OCI-LY7 (cell line): Measurements from ENCODE around the gene GLP1R. TPM values are rescaled to one million over a fixed set of nuclear protein-coding genes. Genes with fewer than 3 reads are reported as not detected.
A peak's percentile ranks its signal among the peaks of the same experiment; 100 is the strongest.

Source experiments
- BruUV-seq: library from RNA; stranded (reverse); fragments of 400-500 nt; replicated peaks from 2 replicates; lab custom pipeline; 2021; lab: Mats Ljungman, UMichigan
- CTCF ChIA-PET: fragments of 300-600 bp; sonication (Branson Sonifier 250); formaldehyde crosslinking; loops from one replicate; lab custom pipeline; 2022; ENCODE audit warnings: antibody characterized with exemption; ENCODE audit not compliant: unreplicated experiment; lab: Charles Lee
- POLR2A ChIA-PET: fragments of 300-600 bp; sonication (Branson Sonifier 250); formaldehyde crosslinking; loops from one replicate; lab custom pipeline; 2022; ENCODE audit warnings: antibody characterized with exemption; lab: Charles Lee
- DNase-seq: peaks from one replicate; pipeline ENCODE4 v3.0.0-alpha.2; 2015; ENCODE audit warnings: low spot score
- H2AFZ ChIP-seq: fragments of 200-600 bp; sonication (generic), shearing (Covaris generic); 2 replicates; pipeline ENCODE4 v1.6.1; 2014; ENCODE audit warnings: mild to moderate bottlenecking, antibody characterized with exemption, low read length, moderate library complexity
- H3K27ac ChIP-seq: fragments of 200-600 bp; sonication (generic); 2 replicates; pipeline ENCODE4 v1.5.1; 2014; ENCODE audit warnings: mixed run types, low read depth, mild to moderate bottlenecking, moderate library complexity, low read length, inconsistent platforms; ENCODE audit not compliant: poor library complexity, severe bottlenecking
- H3K36me3 ChIP-seq: fragments of 200-600 bp; sonication (generic); 2 replicates; pipeline ENCODE4 v1.6.1; 2014; ENCODE audit warnings: mild to moderate bottlenecking, antibody characterized with exemption, low read length, moderate library complexity, mixed read lengths; ENCODE audit not compliant: insufficient read depth
- H3K4me1 ChIP-seq: fragments of 200-600 bp; sonication (generic); 2 replicates; pipeline ENCODE4 v1.5.1; 2014; ENCODE audit warnings: mild to moderate bottlenecking, low read length; ENCODE audit not compliant: insufficient read depth, poor library complexity, severe bottlenecking
- H3K4me2 ChIP-seq: fragments of 200-600 bp; sonication (generic); 2 replicates; pipeline ENCODE4 v1.6.1; 2014; ENCODE audit warnings: mild to moderate bottlenecking, low read length
- H3K4me3 ChIP-seq: fragments of 200-600 bp; sonication (generic); 2 replicates; pipeline ENCODE4 v1.5.1; 2014; ENCODE audit warnings: mild to moderate bottlenecking, low read depth, low read length; ENCODE audit not compliant: poor library complexity, severe bottlenecking
- H3K79me2 ChIP-seq: fragments of 200-600 bp; sonication (generic); 2 replicates; pipeline ENCODE4 v1.6.1; 2016; ENCODE audit warnings: low read depth, mild to moderate bottlenecking, low read length, moderate library complexity, mixed read lengths; ENCODE audit not compliant: insufficient read depth
- H3K9me2 ChIP-seq: fragments of 200-600 bp; sonication (generic); 2 replicates; pipeline ENCODE4 v1.6.1; 2016; ENCODE audit warnings: mild to moderate bottlenecking, low read length, mixed read lengths; ENCODE audit not compliant: insufficient read depth
- H3K9me3 ChIP-seq: fragments of 200-600 bp; sonication (generic); 2 replicates; pipeline ENCODE4 v1.6.1; 2014; ENCODE audit warnings: mild to moderate bottlenecking, mixed run types, low read length, mixed read lengths
- H4K20me1 ChIP-seq: fragments of 200-600 bp; sonication (generic); 2 replicates; pipeline ENCODE4 v1.6.1; 2014; ENCODE audit warnings: mild to moderate bottlenecking, antibody characterized with exemption, low read length, moderate library complexity, mixed read lengths; ENCODE audit not compliant: insufficient read depth
- CTCF ChIP-seq: fragments of 200-600 bp; sonication (generic); conservative IDR thresholded peaks from 2 replicates; pipeline ENCODE4 v1.5.1; 2014; ENCODE audit warnings: mild to moderate bottlenecking, antibody characterized with exemption, low read length, moderate library complexity, mixed read lengths
- EZH2phosphoT487 ChIP-seq: fragments of 200-600 bp; sonication (generic); IDR thresholded peaks from 2 replicates; pipeline ENCODE4 v1.6.1; 2018; ENCODE audit warnings: low read depth, borderline replicate concordance, mild to moderate bottlenecking, mixed run types, antibody characterized with exemption, low read length, moderate library complexity, mixed read lengths
- intact Hi-C: fragments of 100-400 bp; cut with micrococcal nuclease; formaldehyde crosslinking; loops from one replicate; pipeline ENCODE4 v1.10.0; 2022; ENCODE audit not compliant: unreplicated experiment
- total RNA-seq, 2 experiments: library from RNA; depleted of rRNA in 1 of 2; stranded (reverse); fragments of >200 nt in 1 of 2; shearing (Covaris generic) in 1 of 2; gene quantifications; 2 replicates each; pipeline ENCODE4 v1.2.3, GENCODE V29; 2014 to 2022

Gene GLP1R
- total RNA-seq, 2 experiments from 2014 or later, result not detected

DNA sequence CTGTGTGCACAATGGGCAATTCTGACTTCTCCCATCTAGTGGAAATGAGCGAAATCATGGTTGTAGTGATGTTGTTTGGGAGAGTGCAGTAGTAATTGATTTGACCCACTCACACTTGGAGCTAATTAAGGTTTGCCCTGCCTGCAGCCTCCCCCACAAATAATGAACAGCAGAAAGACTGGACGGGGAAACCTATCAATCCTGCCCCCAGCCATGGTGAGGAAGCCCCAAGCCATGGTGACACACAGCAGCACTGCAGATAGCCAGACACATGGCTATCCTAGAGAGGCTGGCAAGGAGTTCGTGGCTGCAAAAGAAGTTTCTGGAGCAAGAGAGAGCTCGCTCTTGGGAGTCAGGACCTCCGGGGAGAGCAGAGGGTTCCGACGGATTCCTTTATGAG is 38.6 kb downstream of the GLP1R start:
- TF ChIP-seq EZH2phosphoT487 (no peak), CTCF (no peak)
- H3K79me2 ChIP-seq, result no peaks in the 10 kb centered on the region
- ChIA-PET POLR2A (no interaction called here), CTCF (no interaction called here)
- no peak for DNase-seq
- H3K9me3 ChIP-seq, result no peaks in the 10 kb centered on the region
- no peaks in the 10 kb centered on the region for H4K20me1 ChIP-seq
- no TSS peak for BruUV-seq
- intact Hi-C loops, result no loop called here
- H3K9me2 ChIP-seq, result no peaks in the 10 kb centered on the region
- no peak overlapping the region for H3K4me2 ChIP-seq
- H3K36me3 ChIP-seq, result no peaks in the 10 kb centered on the region
- H3K4me1 ChIP-seq, result no peaks in the 10 kb centered on the region
- no peak overlapping the region for H3K4me3 ChIP-seq
- H2AFZ ChIP-seq, result no peak overlapping the region
- no peak overlapping the region for H3K27ac ChIP-seq

DNA sequence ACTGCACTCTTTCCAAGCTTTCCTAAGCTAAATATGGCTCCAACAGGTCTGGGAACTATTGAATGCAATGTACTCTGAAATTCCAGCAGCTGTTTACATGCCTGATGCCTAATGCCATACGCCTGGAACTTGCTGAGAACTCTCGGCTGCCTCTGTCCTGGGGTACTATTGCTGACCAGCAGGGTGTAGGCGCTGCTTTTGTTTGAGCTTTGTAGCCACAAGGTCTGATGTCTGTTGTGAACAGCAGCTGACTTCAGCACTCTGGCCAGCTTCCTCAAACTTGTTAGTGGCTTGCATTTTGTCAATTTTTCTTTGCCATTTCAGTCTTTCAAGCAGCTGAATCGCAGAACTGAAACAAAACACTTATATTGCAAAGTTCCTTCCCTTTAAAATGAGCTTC is 39.8 kb downstream of the GLP1R start:
- no peak for TF ChIP-seq CTCF
- TF ChIP-seq EZH2phosphoT487, result no peak
- peak; percentile 14 for DNase-seq
- no peak overlapping the region for H3K27ac ChIP-seq
- BruUV-seq, result no TSS peak
- H3K4me1 ChIP-seq, result no peaks in the 10 kb centered on the region
- intact Hi-C loops, result no loop called here
- no peaks in the 10 kb centered on the region for H3K9me2 ChIP-seq
- H3K79me2 ChIP-seq, result no peaks in the 10 kb centered on the region
- H3K4me3 ChIP-seq, result no peak overlapping the region
- H2AFZ ChIP-seq, result no peak overlapping the region
- H3K9me3 ChIP-seq, result no peaks in the 10 kb centered on the region
- H3K36me3 ChIP-seq, result no peaks in the 10 kb centered on the region
- no peaks in the 10 kb centered on the region for H4K20me1 ChIP-seq
- CTCF ChIA-PET, result no interaction called here
- POLR2A ChIA-PET, result interaction anchor here (1.0 kb wide), 1 partner anchor 23 kb away, joined by 3 read pairs; no protein-coding TSS in a partner anchor
- H3K4me2 ChIP-seq, result no peak overlapping the region

DNA sequence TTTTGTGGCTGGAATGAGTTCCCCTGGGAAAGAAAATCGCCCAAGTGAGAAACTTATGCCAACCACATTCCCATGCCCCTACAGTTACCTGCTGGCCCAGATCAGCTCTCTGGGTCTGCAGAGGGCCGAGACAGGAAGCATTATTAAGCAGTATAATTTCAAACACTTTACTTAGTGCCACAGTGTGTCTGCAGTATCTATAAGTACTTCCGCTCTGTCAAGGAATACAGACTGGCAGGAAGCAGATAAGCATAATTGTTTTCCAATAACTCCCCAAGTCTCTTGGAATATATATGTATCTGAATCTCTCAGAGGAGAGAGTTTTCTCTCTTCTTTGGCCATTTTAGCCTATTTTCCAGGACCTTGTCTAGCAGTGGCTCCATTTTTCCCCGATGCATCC is 41.5 kb downstream of the GLP1R start:
- Histone ChIP-seq H2AFZ (no peak overlapping the region), H3K9me3 (no peaks in the 10 kb centered on the region), H3K4me2 (no peak overlapping the region), H3K27ac (no peak overlapping the region), H3K4me3 (no peak overlapping the region), H3K36me3 (no peaks in the 10 kb centered on the region), H3K4me1 (no peaks in the 10 kb centered on the region), H3K9me2 (no peaks in the 10 kb centered on the region), H3K79me2 (no peaks in the 10 kb centered on the region), H4K20me1 (no peaks in the 10 kb centered on the region)
- TF ChIP-seq CTCF (no peak), EZH2phosphoT487 (no peak)
- ChIA-PET POLR2A (interaction anchor here (0.6 kb wide), 1 partner anchor 10 kb away, joined by 3 read pairs; no protein-coding TSS in a partner anchor), CTCF (no interaction called here)
- intact Hi-C loops, result no loop called here
- DNase-seq, result no peak
- BruUV-seq, result no TSS peak
